OCI-LY3 (cell line): ENCODE results near the gene MYO16.

ENCODE experiments used
- CTCF ChIP-seq: fragments of 200-600, 300-600 bp; sonication (generic); IDR thresholded peaks from 2 replicates; pipeline ENCODE4 v1.5.1; 2014; ENCODE audit warnings: antibody characterized with exemption, low read length, low read depth
- EZH2phosphoT487 ChIP-seq: fragments of 200-600 bp; shearing (Covaris generic); IDR thresholded peaks from 2 replicates; pipeline ENCODE4 v1.6.1; 2018; ENCODE audit warnings: antibody characterized with exemption, mixed run types, low read depth

DNA sequence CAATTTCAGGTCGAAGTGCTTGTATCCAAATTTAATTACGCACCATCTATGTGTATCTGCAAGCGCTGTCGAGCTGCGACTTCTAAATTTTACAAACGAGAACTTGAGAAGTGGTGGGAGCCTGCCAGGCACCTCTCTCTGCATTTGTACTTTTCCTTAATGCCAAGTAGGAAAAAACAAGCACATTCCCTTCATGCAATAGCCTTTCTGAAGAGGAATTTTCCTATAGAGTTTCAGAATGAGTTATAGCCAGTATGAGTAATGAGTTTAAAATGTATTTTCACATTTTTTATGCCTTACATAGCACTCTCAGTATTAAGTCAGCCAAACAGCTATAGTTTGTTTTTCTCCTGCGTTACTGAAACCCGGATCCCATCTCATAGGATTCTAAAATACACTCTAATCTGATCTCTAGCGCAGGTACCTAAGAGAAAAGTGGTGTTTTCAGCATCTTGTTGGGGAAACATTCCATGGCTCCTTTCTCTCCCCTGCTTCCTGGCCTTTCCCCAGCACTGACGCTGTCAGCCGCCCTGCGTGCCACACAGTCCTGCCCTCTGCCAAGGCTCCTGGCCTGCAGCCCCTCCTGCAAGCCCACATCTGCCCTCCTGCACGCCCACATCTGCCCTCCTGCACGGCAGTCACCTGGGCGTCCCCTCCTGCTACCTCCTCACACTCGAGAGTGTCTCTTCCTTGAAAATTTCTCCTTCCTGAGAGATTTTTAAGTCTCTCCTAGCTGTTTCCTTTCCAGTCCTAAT is 526.9 kb downstream of the MYO16 start:
- no peak for TF ChIP-seq CTCF
- no peak for TF ChIP-seq EZH2phosphoT487
